ENCODE results near the gene NXPH4.

The NXPH4 gene

GRCh38 chr12:57248934-57249742, 32.5 kb downstream of the NXPH4 start:
- Histone ChIP-seq H3K4me3 (ENCODE audit: low read length, poor library complexity, severe bottlenecking) (peak overlapping the region; percentile 77), H3K9me3 (ENCODE audit: insufficient read depth, low read depth, low read length) (no peaks in the 10 kb centered on the region), H3K36me3 (ENCODE audit: insufficient read depth, low read length) (no peaks in the 10 kb centered on the region), H3F3A (ENCODE audit: low read depth) (peaks cover 4% of the 10 kb centered on the region; the same call in 1 of the 2 replicates), H3K4me1 (ENCODE audit: insufficient read depth, low read length, poor library complexity, severe bottlenecking) (peaks cover 17% of the 10 kb centered on the region), H2AFZ (ENCODE audit: low read length) (peak overlapping the region; percentile 44), H3K27me3 (ENCODE audit: insufficient read depth, low read length, poor library complexity, severe bottlenecking) (no peaks in the 10 kb centered on the region), H3K79me2 (ENCODE audit: insufficient read depth, low read length) (peaks cover 6% of the 10 kb centered on the region), H4K20me1 (ENCODE audit: insufficient read depth, low read length, poor library complexity, severe bottlenecking) (no peaks in the 10 kb centered on the region), H3K9ac (ENCODE audit: low read depth, low read length, poor library complexity, severe bottlenecking) (peak overlapping the region; percentile 75), H3K4me2 (ENCODE audit: low read depth, low read length, poor library complexity, severe bottlenecking) (peak overlapping the region; percentile 89), H3K9me2 (replicated peaks; ENCODE audit: low read depth, low read length) (no peaks in the 10 kb centered on the region)
- TF ChIP-seq, protein P1, sequence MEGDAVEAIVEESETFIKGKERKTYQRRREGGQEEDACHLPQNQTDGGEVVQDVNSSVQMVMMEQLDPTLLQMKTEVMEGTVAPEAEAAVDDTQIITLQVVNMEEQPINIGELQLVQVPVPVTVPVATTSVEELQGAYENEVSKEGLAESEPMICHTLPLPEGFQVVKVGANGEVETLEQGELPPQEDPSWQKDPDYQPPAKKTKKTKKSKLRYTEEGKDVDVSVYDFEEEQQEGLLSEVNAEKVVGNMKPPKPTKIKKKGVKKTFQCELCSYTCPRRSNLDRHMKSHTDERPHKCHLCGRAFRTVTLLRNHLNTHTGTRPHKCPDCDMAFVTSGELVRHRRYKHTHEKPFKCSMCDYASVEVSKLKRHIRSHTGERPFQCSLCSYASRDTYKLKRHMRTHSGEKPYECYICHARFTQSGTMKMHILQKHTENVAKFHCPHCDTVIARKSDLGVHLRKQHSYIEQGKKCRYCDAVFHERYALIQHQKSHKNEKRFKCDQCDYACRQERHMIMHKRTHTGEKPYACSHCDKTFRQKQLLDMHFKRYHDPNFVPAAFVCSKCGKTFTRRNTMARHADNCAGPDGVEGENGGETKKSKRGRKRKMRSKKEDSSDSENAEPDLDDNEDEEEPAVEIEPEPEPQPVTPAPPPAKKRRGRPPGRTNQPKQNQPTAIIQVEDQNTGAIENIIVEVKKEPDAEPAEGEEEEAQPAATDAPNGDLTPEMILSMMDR (conservative IDR thresholded peaks at IDR 0.05; ENCODE audit: low read length) = peak; percentile 45
- no peak for TF ChIP-seq EZH2phosphoT487 (IDR thresholded peaks at IDR 0.05; ENCODE audit: borderline replicate concordance)

DNA sequence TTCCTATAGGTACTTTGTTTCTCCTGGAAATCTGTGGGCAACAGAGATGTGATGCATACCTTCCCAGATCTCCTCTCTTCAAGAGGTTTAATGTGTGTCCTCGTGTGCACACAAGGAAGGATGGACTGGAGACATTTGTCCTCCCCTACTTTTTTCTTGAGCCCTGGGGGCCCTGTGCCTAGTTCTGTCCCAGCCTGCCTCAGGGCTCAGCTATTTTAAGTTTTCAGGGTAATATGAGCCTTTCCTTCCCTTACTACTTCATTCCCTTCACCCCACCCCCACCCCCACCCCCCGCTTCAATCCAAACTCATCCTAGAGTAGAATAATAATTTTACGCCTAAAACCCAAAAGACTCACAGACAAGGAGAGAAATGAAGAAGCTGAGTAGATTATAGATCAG, 33.9 kb downstream of the NXPH4 start:
- H3K79me2 ChIP-seq (ENCODE audit: insufficient read depth, low read length) = peaks cover 6% of the 10 kb centered on the region
- no peaks in the 10 kb centered on the region for H3K36me3 ChIP-seq (ENCODE audit: insufficient read depth, low read length)
- no peak overlapping the region for H3K9ac ChIP-seq (ENCODE audit: low read depth, low read length, poor library complexity, severe bottlenecking)
- H3K27me3 ChIP-seq (ENCODE audit: insufficient read depth, low read length, poor library complexity, severe bottlenecking) = no peaks in the 10 kb centered on the region
- H3K9me2 ChIP-seq (replicated peaks; ENCODE audit: low read depth, low read length) = no peaks in the 10 kb centered on the region
- no peak overlapping the region for H2AFZ ChIP-seq (ENCODE audit: low read length)
- no peak for TF ChIP-seq EZH2phosphoT487 (IDR thresholded peaks at IDR 0.05; ENCODE audit: borderline replicate concordance)
- TF ChIP-seq, protein P1 (conservative IDR thresholded peaks at IDR 0.05; ENCODE audit: low read length) = no peak
- no peak overlapping the region for H3K4me3 ChIP-seq (ENCODE audit: low read length, poor library complexity, severe bottlenecking)
- no peak overlapping the region for H3K4me2 ChIP-seq (ENCODE audit: low read depth, low read length, poor library complexity, severe bottlenecking)
- H3K9me3 ChIP-seq (ENCODE audit: insufficient read depth, low read depth, low read length) = no peaks in the 10 kb centered on the region
- no peaks in the 10 kb centered on the region for H4K20me1 ChIP-seq (ENCODE audit: insufficient read depth, low read length, poor library complexity, severe bottlenecking)
- H3F3A ChIP-seq (ENCODE audit: low read depth) = peaks cover 4% of the 10 kb centered on the region; the same call in 1 of the 2 replicates
- H3K4me1 ChIP-seq (ENCODE audit: insufficient read depth, low read length, poor library complexity, severe bottlenecking) = peaks cover 17% of the 10 kb centered on the region

GRCh38 chr12:57250956-57251355, 34.4 kb downstream of the NXPH4 start, which contains the start of gene STAC3:
TSS of gene STAC3 (minus strand) at chr12:57251187. CDS start at chr12:57249636, 1,551 bp downstream.
- TF ChIP-seq, protein P1 (conservative IDR thresholded peaks at IDR 0.05; ENCODE audit: low read length) = no peak
- TF ChIP-seq EZH2phosphoT487 (IDR thresholded peaks at IDR 0.05; ENCODE audit: borderline replicate concordance) = no peak
- no peaks in the 10 kb centered on the region for H3K9me3 ChIP-seq (ENCODE audit: insufficient read depth, low read depth, low read length)
- H3K27me3 ChIP-seq (ENCODE audit: insufficient read depth, low read length, poor library complexity, severe bottlenecking) = no peaks in the 10 kb centered on the region
- no peaks in the 10 kb centered on the region for H4K20me1 ChIP-seq (ENCODE audit: insufficient read depth, low read length, poor library complexity, severe bottlenecking)
- no peak within 1 kb of the TSS for H3K4me2 ChIP-seq (ENCODE audit: low read depth, low read length, poor library complexity, severe bottlenecking)
- H3K4me3 ChIP-seq (ENCODE audit: low read length, poor library complexity, severe bottlenecking) = no peak within 1 kb of the TSS
- H3F3A ChIP-seq (ENCODE audit: low read depth) = peaks cover 4% of the 10 kb centered on the region; the same call in 1 of the 2 replicates
- no peaks in the 10 kb centered on the region for H3K9me2 ChIP-seq (replicated peaks; ENCODE audit: low read depth, low read length)
- H3K36me3 ChIP-seq (ENCODE audit: insufficient read depth, low read length) = peaks cover 4% of the 10 kb centered on the region; the same call in 1 of the 2 replicates
- no peak within 1 kb of the TSS for H2AFZ ChIP-seq (ENCODE audit: low read length)
- H3K79me2 ChIP-seq (ENCODE audit: insufficient read depth, low read length) = peaks cover 6% of the 10 kb centered on the region
- peaks cover 17% of the 10 kb centered on the region for H3K4me1 ChIP-seq (ENCODE audit: insufficient read depth, low read length, poor library complexity, severe bottlenecking)
- H3K9ac ChIP-seq (ENCODE audit: low read depth, low read length, poor library complexity, severe bottlenecking) = no peak within 1 kb of the TSS
